Bronchial epithelial cell (primary cell): ENCODE measurements around the gene KAZN. TPM values are rescaled to one million over a fixed set of nuclear protein-coding genes. Genes with fewer than 3 reads are reported as not detected.

Source experiments
- DNase-seq: peaks from one replicate; pipeline ENCODE4 v3.0.0-alpha.2; 2010; ENCODE audit warnings: low read depth
- FAIRE-seq: peaks from 2 replicates; lab custom pipeline; 2011; peaks lifted over from hg19 to GRCh38; lab: Jason Lieb, UNC
- H3K27me3 ChIP-seq: 2 replicates; pipeline ENCODE4 v1.5.1; 2011; ENCODE audit warnings: low read length; ENCODE audit not compliant: control insufficient read depth, insufficient read depth
- H3K36me3 ChIP-seq: 2 replicates; pipeline ENCODE4 v1.5.1; 2011; ENCODE audit warnings: low read length; ENCODE audit not compliant: control insufficient read depth, insufficient read depth
- H3K4me3 ChIP-seq: 2 replicates; pipeline ENCODE4 v1.5.1; 2011; ENCODE audit warnings: mild to moderate bottlenecking, low read depth, low read length, control low read depth
- total RNA-seq: library from RNA; depleted of rRNA; stranded (reverse); fragments of >200 nt; gene quantifications from 2 replicates; pipeline ENCODE4 v1.2.1, GENCODE V29; 2014
- TF ChIP-seq, protein P1 (sequence below): IDR thresholded peaks from 2 replicates; pipeline ENCODE4 v1.5.1; 2011; ENCODE audit warnings: mild to moderate bottlenecking, moderate library complexity, low read length, control low read depth, inconsistent platforms; ENCODE audit not compliant: insufficient read depth, severe bottlenecking

Gene KAZN
- total RNA-seq, 1 donor from 2014 or later, result 4.7 TPM

DNA sequence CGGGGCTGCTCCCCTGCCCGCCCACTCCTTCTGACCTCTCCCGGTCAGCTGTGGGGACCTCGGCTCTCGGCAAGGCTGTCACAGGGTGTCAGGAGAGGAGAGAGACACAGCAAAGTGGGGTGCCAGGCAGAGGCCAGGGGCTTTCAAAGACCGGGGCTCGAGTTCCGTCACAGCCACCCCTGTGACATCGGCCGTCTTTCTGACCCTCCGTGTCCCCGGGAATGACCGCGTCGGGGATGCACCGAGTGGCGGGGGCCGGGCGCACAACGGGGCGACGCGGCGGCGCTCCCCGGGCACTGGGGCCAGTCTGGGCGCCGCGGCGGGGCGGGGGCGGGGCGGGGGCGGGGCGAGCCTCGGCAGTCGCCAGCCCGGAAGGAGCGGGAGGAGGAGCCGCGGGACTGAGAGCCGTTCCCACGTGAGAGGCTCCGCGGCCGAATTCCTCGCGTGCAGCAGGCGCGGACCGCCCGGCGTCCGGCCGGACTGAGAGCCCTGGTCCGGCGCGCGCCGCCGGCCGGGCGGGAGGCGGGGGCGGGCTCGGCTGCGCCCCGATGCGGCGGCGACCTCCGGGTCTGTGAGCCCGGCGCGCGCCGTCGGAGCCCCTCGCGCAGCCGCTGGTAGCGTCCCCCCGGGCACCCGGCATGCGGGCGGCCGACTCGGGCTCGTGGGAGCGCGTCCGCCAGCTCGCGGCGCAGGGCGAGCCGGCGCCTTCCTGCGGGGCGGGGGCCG lies 325.4 kb downstream of the KAZN start:
- TF ChIP-seq, protein P1, sequence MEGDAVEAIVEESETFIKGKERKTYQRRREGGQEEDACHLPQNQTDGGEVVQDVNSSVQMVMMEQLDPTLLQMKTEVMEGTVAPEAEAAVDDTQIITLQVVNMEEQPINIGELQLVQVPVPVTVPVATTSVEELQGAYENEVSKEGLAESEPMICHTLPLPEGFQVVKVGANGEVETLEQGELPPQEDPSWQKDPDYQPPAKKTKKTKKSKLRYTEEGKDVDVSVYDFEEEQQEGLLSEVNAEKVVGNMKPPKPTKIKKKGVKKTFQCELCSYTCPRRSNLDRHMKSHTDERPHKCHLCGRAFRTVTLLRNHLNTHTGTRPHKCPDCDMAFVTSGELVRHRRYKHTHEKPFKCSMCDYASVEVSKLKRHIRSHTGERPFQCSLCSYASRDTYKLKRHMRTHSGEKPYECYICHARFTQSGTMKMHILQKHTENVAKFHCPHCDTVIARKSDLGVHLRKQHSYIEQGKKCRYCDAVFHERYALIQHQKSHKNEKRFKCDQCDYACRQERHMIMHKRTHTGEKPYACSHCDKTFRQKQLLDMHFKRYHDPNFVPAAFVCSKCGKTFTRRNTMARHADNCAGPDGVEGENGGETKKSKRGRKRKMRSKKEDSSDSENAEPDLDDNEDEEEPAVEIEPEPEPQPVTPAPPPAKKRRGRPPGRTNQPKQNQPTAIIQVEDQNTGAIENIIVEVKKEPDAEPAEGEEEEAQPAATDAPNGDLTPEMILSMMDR, result no peak
- no peak for FAIRE-seq
- Histone ChIP-seq H3K4me3 (peak overlapping the region; percentile 56), H3K27me3 (no peaks in the 10 kb centered on the region), H3K36me3 (no peaks in the 10 kb centered on the region)
- DNase-seq, result no peak

DNA sequence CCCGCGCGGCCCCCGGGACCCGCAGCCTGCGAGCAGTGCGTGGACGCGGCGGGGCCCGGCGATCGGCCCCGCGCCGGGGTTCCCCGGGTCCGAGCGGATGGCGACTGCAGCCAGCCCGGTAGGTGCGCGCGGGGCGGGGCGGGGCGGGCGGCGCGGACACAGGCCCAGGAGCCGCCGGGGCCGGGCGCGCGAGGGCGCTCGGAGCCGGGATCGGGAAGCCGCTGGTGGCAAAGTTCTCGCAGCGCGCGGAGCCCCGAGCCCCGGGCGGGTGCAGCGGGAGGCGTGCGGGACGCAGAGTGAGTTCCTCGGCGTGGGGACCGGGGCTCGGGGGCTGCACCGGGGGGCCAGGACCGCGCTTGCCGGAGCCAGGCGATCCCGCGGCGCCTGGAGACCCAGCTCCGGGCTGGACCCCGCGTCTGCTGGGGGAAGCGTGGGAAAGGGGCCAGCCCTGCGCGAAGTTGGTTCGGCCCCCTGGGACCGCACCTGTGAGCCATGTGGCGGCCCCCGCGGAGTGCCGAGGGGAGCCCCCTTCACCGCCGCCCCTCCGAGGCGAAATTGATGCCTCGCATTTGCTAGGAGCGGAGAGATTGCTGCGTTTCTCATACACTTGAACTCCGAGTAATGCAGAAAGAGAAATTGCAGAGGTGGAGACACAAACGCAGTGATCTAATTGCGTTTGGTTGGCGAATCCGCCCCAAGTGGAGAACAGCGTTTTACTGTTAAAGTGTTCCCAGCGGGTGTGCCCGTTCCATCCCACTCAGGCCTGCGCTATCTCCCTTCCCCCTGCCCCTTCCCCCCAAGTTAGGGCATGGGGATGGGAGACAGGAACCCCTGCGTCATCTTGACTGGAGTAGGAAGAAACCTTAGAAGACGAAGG lies 326.2 kb downstream of the KAZN start:
- FAIRE-seq, result peak; percentile 18
- Histone ChIP-seq H3K27me3 (no peaks in the 10 kb centered on the region), H3K36me3 (no peaks in the 10 kb centered on the region), H3K4me3 (peak overlapping the region; percentile 56)
- no peak for DNase-seq
- TF ChIP-seq, protein P1, result peak; percentile 11

DNA sequence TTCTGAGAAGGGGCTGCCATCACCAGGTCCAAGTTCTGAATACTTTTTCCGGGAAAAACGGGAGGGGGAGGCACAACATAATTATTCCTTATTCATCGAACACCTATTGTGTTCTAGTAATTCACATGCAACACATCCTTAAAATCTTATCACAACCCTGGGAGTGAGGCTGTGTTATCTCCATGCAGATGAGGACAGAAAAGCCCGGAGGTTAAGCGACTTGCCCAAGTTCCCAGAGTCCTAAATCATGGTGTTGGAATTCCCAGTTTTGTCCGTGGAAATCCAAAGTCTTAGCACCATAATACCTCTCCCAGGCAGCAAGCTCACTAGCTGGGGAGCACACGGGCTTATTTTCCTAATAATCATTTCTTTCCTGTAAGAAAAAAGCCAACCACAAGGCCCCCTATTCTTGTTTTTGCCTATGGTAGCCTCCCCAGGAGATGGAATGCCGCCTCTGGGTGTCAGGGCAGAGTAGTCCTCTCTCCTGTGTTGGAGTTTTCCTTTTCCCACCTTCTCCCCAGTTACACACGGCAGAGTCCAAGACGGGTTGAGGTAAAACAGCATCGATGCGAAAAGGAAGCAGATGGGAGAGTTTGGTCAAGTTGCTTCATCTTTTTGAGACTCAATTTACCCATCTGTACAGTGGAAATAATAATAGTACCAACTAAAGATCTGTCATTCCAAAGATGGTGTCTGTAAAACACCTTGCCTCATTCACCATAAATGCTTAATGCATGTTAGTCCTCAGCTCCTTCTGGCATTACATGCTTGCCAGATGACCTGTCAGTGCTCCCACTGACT lies 327.1 kb downstream of the KAZN start:
- FAIRE-seq (no peak), DNase-seq (no peak)

DNA sequence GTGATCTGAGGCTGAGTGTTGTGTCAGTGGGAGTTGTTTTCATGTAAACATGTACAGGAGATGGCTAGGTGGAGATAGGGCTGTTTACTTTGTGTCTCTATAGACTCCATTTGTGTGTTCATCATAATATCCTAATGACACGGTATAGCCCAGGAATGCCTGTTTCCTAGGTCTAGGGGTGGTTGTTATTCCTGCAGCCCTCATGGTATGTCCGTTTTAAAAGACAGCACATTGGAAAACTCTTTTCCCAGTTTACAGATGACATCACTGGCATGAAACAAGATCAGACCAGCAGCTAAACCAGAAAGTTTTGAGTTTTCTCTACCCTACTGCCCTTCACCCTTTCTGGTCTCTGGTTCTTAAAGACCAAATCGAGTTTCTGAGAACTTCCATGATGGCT lies 327.7 kb downstream of the KAZN start:
- DNase-seq (no peak), FAIRE-seq (no peak)
- no peaks in the 10 kb centered on the region for H3K27me3 ChIP-seq
- no peaks in the 10 kb centered on the region for H3K36me3 ChIP-seq
- TF ChIP-seq, protein P1, result no peak
- no peak overlapping the region for H3K4me3 ChIP-seq

More for the DNA sequence above, 327.1 kb downstream of the KAZN start:
- TF ChIP-seq, protein P1, result no peak
- Histone ChIP-seq H3K4me3 (peak overlapping the region; percentile 56), H3K27me3 (no peaks in the 10 kb centered on the region), H3K36me3 (no peaks in the 10 kb centered on the region)

GRCh38 chr1:14926818-14927575 lies 328.5 kb downstream of the KAZN start:
- no peak for FAIRE-seq
- no peak overlapping the region for H3K4me3 ChIP-seq

More at GRCh38 chr1:14926818-14927575, 328.5 kb downstream of the KAZN start:
- H3K27me3 ChIP-seq, result no peaks in the 10 kb centered on the region
- H3K36me3 ChIP-seq, result no peaks in the 10 kb centered on the region
- DNase-seq, result no peak
- TF ChIP-seq, protein P1, result no peak
